ENCODE results near the gene SCARB1. TPM values are rescaled to one million over a fixed set of nuclear protein-coding genes. Genes with fewer than 3 reads are reported as not detected.

SCARB1 gene
- total RNA-seq, 1 donor from 2014 or later, result 25.1 TPM

GRCh38 chr12:124812979-124813378, 50.7 kb downstream of the SCARB1 start:
- no peak for TF ChIP-seq CTCF (IDR thresholded peaks at IDR 0.05; ENCODE audit: partially characterized antibody, unreplicated experiment)
- H3K4me1 Mint-ChIP-seq (ENCODE audit: low read depth, unreplicated experiment), result no peaks in the 10 kb centered on the region
- H3K36me3 Mint-ChIP-seq (ENCODE audit: unreplicated experiment), result no peaks in the 10 kb centered on the region
- no peaks in the 10 kb centered on the region for H3K9me3 Mint-ChIP-seq (ENCODE audit: unreplicated experiment)
- H3K4me3 Mint-ChIP-seq (ENCODE audit: unreplicated experiment), result no peak overlapping the region
- DNase-seq, result no peak
- peaks cover 2% of the 10 kb centered on the region for H3K27me3 Mint-ChIP-seq (ENCODE audit: unreplicated experiment)
- H3K27ac Mint-ChIP-seq (ENCODE audit: unreplicated experiment), result no peak overlapping the region

GRCh38 chr12:124812356-124812755, 51.3 kb downstream of the SCARB1 start:
- no peak for DNase-seq
- H3K9me3 Mint-ChIP-seq (ENCODE audit: unreplicated experiment), result no peaks in the 10 kb centered on the region
- H3K4me3 Mint-ChIP-seq (ENCODE audit: unreplicated experiment), result no peak overlapping the region
- H3K27ac Mint-ChIP-seq (ENCODE audit: unreplicated experiment), result no peak overlapping the region
- peaks cover 2% of the 10 kb centered on the region for H3K27me3 Mint-ChIP-seq (ENCODE audit: unreplicated experiment)
- H3K4me1 Mint-ChIP-seq (ENCODE audit: low read depth, unreplicated experiment), result no peaks in the 10 kb centered on the region
- no peak for TF ChIP-seq CTCF (IDR thresholded peaks at IDR 0.05; ENCODE audit: partially characterized antibody, unreplicated experiment)
- H3K36me3 Mint-ChIP-seq (ENCODE audit: unreplicated experiment), result no peaks in the 10 kb centered on the region

GRCh38 chr12:124811633-124812032, 52.0 kb downstream of the SCARB1 start:
- Mint-ChIP-seq H3K9me3 (ENCODE audit: unreplicated experiment) (no peaks in the 10 kb centered on the region), H3K27ac (ENCODE audit: unreplicated experiment) (no peak overlapping the region), H3K27me3 (ENCODE audit: unreplicated experiment) (peaks cover 2% of the 10 kb centered on the region), H3K36me3 (ENCODE audit: unreplicated experiment) (no peaks in the 10 kb centered on the region), H3K4me1 (ENCODE audit: low read depth, unreplicated experiment) (no peaks in the 10 kb centered on the region), H3K4me3 (ENCODE audit: unreplicated experiment) (no peak overlapping the region)
- TF ChIP-seq CTCF (IDR thresholded peaks at IDR 0.05; ENCODE audit: partially characterized antibody, unreplicated experiment), result no peak
- no peak for DNase-seq

- Mint-ChIP-seq H3K4me3 (ENCODE audit: unreplicated experiment) (no peak overlapping the region), H3K9me3 (ENCODE audit: unreplicated experiment) (peaks cover 4% of the 10 kb centered on the region), H3K27me3 (ENCODE audit: unreplicated experiment) (peaks cover 2% of the 10 kb centered on the region), H3K36me3 (ENCODE audit: unreplicated experiment) (no peaks in the 10 kb centered on the region), H3K4me1 (ENCODE audit: low read depth, unreplicated experiment) (no peaks in the 10 kb centered on the region), H3K27ac (ENCODE audit: unreplicated experiment) (no peak overlapping the region)
- DNase-seq, result no peak
- TF ChIP-seq CTCF (IDR thresholded peaks at IDR 0.05; ENCODE audit: partially characterized antibody, unreplicated experiment), result no peak
These were observed 53.8 kb downstream of the SCARB1 start for GRCh38 chr12:124809878-124810277.

GRCh38 chr12:124809391-124809790, 54.3 kb downstream of the SCARB1 start:
- no peak overlapping the region for H3K4me3 Mint-ChIP-seq (ENCODE audit: unreplicated experiment)
- H3K27me3 Mint-ChIP-seq (ENCODE audit: unreplicated experiment), result peaks cover 3% of the 10 kb centered on the region
- no peak overlapping the region for H3K27ac Mint-ChIP-seq (ENCODE audit: unreplicated experiment)
- DNase-seq, result no peak
- H3K9me3 Mint-ChIP-seq (ENCODE audit: unreplicated experiment), result peaks cover 5% of the 10 kb centered on the region
- TF ChIP-seq CTCF (IDR thresholded peaks at IDR 0.05; ENCODE audit: partially characterized antibody, unreplicated experiment), result no peak
- H3K36me3 Mint-ChIP-seq (ENCODE audit: unreplicated experiment), result no peaks in the 10 kb centered on the region
- no peaks in the 10 kb centered on the region for H3K4me1 Mint-ChIP-seq (ENCODE audit: low read depth, unreplicated experiment)
